Upper lobe of left lung (tissue), 6 donors: ENCODE data around the gene CST6. TPM values are rescaled to one million over a fixed set of nuclear protein-coding genes. Genes with fewer than 3 reads are reported as not detected.

Experiments
- ATAC-seq, 2 donors: fragments of 200-7000 bp; cut with Tn5 transposase; one replicate each; pipeline ENCODE4 v1.9.1; 2022; ENCODE audit warnings: mild to moderate bottlenecking in 2 of 2, moderate library complexity in 2 of 2; ENCODE audit not compliant: low FRiP score in 2 of 2
- DNase-seq, 2 donors: peaks; one replicate each; pipeline ENCODE4 v3.0.0-alpha.2; 2019 to 2020
- H3K27ac ChIP-seq, 4 donors: fragments of 200-600 bp; sonication (generic); one replicate each; pipeline ENCODE4 v1.5.1; 2016 to 2019
- H3K27me3 ChIP-seq, 4 donors: fragments of 200-600 bp; sonication (generic); one replicate each; pipeline ENCODE4 v1.5.1; 2017 to 2019
- H3K36me3 ChIP-seq, 4 donors: fragments of 200-600 bp; sonication (generic); one replicate each; pipeline ENCODE4 v1.5.1; 2016 to 2019
- H3K4me1 ChIP-seq, 4 donors: fragments of 200-600 bp; sonication (generic); one replicate each; pipeline ENCODE4 v1.5.1; 2018 to 2019
- H3K4me3 ChIP-seq, 4 donors: fragments of 200-600 bp; sonication (generic); one replicate each; pipeline ENCODE4 v1.5.1; 2017 to 2019; ENCODE audit warnings: mild to moderate bottlenecking in 2 of 4, moderate library complexity in 1 of 4
- H3K9me3 ChIP-seq, 4 donors: fragments of 200-600 bp; sonication (generic); one replicate each; pipeline ENCODE4 v1.5.1; 2018 to 2019
- EP300 ChIP-seq, 4 donors: sonication (generic); formaldehyde crosslinking; IDR thresholded peaks; one replicate each; pipeline ENCODE4 v1.5.1; 2017; ENCODE audit warnings: antibody characterized with exemption in 4 of 4, control low read depth in 2 of 4
- POLR2A ChIP-seq, 4 donors: fragments of 450-650 bp; IDR thresholded peaks; one replicate each; pipeline ENCODE4 v1.5.1; 2016 to 2017; ENCODE audit warnings: antibody characterized with exemption in 4 of 4, mild to moderate bottlenecking in 2 of 4
- POLR2AphosphoS5 ChIP-seq, 2 donors: sonication (generic); formaldehyde crosslinking; IDR thresholded peaks; one replicate each; pipeline ENCODE4 v1.5.1; 2017; ENCODE audit warnings: antibody characterized with exemption in 2 of 2
- WGBS, 2 donors: methylation state at CpG; one replicate each; pipeline ENCODE4 v1.1.5; 2017 to 2018; 5-methylcytosine and 5-hydroxymethylcytosine counted together
- total RNA-seq, 6 donors: library from RNA; depleted of rRNA in 4 of 6; stranded (reverse); fragments of >200 nt in 4 of 6; gene quantifications; one replicate each; pipeline versions ENCODE4 v1.1.0 to v1.2.1, GENCODE V29; 2016 to 2021
- TF ChIP-seq, protein P1 (sequence below), 6 experiments: fragments of 450-650 bp in 4 of 6; fragments of 200-600 bp in 2 of 6; sonication (generic) in 2 of 6; IDR thresholded peaks; one replicate each; pipeline ENCODE4 v1.5.1; 2016 to 2019; ENCODE audit warnings: antibody characterized with exemption in 6 of 6
- donor health status: DM: no; HTN: no; CAD: no; lungs with moderate emphysema.
- donor health status: DM: no; HTN: yes; CAD: no; lungs with severe emphysema.

CST6 gene, protein sequence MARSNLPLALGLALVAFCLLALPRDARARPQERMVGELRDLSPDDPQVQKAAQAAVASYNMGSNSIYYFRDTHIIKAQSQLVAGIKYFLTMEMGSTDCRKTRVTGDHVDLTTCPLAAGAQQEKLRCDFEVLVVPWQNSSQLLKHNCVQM
- 10 to 100 TPM; 12.6 to 68.1 (median 30.5) TPM for total RNA-seq

DNA sequence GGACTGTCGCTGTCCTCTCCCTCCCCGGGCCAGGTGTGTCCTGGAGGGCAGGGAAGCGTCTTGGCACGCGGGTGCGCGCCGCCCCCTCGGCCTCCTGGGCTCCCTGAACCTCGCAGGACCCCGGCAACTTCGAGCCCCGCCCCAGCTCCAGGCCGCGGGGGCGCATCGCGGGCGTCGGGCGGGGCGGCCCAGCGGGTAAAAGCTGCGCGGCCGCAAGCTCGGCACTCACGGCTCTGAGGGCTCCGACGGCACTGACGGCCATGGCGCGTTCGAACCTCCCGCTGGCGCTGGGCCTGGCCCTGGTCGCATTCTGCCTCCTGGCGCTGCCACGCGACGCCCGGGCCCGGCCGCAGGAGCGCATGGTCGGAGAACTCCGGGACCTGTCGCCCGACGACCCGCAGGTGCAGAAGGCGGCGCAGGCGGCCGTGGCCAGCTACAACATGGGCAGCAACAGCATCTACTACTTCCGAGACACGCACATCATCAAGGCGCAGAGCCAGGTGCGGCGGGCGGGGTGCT lies at the start of gene CST6:
CST6 (plus strand) TSS at position 224 of the 519 bp plus-strand sequence; CDS start at position 261, 37 bp downstream.
- H3K4me3 ChIP-seq = peak within 1 kb of the TSS in 3 of 4 donors; percentile 5 to 28 (median 24)
- H3K4me1 ChIP-seq = peaks cover 9 to 30% (median 16%) of the 10 kb centered on the region in 4 donors
- TF ChIP-seq, protein P1, sequence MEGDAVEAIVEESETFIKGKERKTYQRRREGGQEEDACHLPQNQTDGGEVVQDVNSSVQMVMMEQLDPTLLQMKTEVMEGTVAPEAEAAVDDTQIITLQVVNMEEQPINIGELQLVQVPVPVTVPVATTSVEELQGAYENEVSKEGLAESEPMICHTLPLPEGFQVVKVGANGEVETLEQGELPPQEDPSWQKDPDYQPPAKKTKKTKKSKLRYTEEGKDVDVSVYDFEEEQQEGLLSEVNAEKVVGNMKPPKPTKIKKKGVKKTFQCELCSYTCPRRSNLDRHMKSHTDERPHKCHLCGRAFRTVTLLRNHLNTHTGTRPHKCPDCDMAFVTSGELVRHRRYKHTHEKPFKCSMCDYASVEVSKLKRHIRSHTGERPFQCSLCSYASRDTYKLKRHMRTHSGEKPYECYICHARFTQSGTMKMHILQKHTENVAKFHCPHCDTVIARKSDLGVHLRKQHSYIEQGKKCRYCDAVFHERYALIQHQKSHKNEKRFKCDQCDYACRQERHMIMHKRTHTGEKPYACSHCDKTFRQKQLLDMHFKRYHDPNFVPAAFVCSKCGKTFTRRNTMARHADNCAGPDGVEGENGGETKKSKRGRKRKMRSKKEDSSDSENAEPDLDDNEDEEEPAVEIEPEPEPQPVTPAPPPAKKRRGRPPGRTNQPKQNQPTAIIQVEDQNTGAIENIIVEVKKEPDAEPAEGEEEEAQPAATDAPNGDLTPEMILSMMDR (IDR thresholded peaks at IDR 0.05) = no peak
- no peak for TF ChIP-seq POLR2AphosphoS5 (IDR thresholded peaks at IDR 0.05)
- no peak for TF ChIP-seq POLR2A (IDR thresholded peaks at IDR 0.05)
- peak in 1 of 2 donors; percentile 89 for DNase-seq
- H3K27ac ChIP-seq = peak within 1 kb of the TSS; percentile 50 to 79 (median 74)
- 10 to 16% methylated on average over 16 of the region's 61 CpGs for WGBS, 2 donors
- no peaks in the 10 kb centered on the region for H3K9me3 ChIP-seq
- H3K27me3 ChIP-seq = peaks cover 0 to 12% (median 5%) of the 10 kb centered on the region in 4 donors
- ATAC-seq = peak in 1 of 2 donors; percentile 33
- no peaks in the 10 kb centered on the region for H3K36me3 ChIP-seq

DNA sequence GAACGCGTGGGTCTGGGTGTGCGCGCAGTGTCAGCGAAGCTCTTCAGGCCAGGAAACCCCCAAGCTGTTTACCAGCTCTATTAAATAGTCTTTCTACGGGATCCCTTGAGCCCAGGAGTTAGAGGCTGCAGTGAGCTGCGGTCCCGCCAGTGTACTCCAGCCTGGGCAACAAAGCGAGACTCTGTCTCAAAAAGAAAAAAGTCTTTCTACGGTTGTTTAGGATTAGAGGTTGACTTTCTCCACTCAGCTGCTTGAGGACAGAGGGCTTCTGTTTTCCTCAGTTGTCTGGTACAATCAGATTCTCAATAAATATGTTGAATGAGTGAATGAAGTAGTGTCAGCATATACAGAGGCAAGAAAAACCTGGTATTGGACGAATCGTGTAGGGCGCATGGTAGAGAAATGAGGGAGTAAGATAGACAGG lies 49.7 kb upstream of the CST6 start:
- WGBS, 2 donors = 5 to 6% methylated on average over 8 to 13 of the region's 13 CpGs
- DNase-seq (no peak), ATAC-seq (no peak)
- Histone ChIP-seq H3K4me3 (peak overlapping the region; percentile 57 to 95 (median 85)), H3K27ac (peak overlapping the region; percentile 89 to 95 (median 92)), H3K4me1 (peaks cover 20 to 37% (median 24%) of the 10 kb centered on the region in 4 donors), H3K9me3 (no peaks in the 10 kb centered on the region), H3K36me3 (peaks cover 27 to 36% (median 32%) of the 10 kb centered on the region in 4 donors), H3K27me3 (no peaks in the 10 kb centered on the region)
- TF ChIP-seq POLR2A (IDR thresholded peaks at IDR 0.05) (no peak), POLR2AphosphoS5 (IDR thresholded peaks at IDR 0.05) (no peak), EP300 (IDR thresholded peaks at IDR 0.05) (no peak)
- TF ChIP-seq, protein P1 (IDR thresholded peaks at IDR 0.05) = no peak

DNA sequence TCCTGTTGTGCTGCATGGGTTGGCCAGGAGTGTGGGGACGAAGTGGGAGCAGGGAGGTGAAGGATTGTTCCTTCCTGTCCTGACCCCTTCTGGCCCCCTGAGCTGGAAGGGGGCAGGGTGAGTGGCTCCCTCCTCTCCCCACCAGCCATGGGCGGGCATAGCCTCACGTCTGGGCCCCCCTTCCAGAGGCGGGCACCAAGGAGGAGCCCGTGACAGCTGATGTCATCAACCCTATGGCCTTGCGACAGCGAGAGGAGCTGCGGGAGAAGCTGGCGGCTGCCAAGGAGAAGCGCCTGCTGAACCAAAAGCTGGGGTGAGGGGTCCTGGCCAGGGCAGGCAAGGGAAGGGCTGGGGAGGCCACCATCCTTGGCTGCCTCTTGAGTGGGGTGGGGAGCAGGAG lies 46.9 kb upstream of the CST6 start:
- 80 to 85% methylated on average over 5 to 10 of the region's 10 CpGs for WGBS, 2 donors
- Histone ChIP-seq H3K27me3 (no peaks in the 10 kb centered on the region), H3K9me3 (no peaks in the 10 kb centered on the region), H3K36me3 (peaks cover 35 to 63% (median 49%) of the 10 kb centered on the region in 4 donors), H3K4me1 (peaks cover 20 to 57% (median 39%) of the 10 kb centered on the region in 4 donors), H3K4me3 (no peak overlapping the region), H3K27ac (no peak overlapping the region)
- TF ChIP-seq, protein P1 (IDR thresholded peaks at IDR 0.05) = no peak
- TF ChIP-seq EP300 (IDR thresholded peaks at IDR 0.05) (no peak), POLR2AphosphoS5 (IDR thresholded peaks at IDR 0.05) (no peak), POLR2A (IDR thresholded peaks at IDR 0.05) (no peak)
- no peak for DNase-seq
- no peak for ATAC-seq

DNA sequence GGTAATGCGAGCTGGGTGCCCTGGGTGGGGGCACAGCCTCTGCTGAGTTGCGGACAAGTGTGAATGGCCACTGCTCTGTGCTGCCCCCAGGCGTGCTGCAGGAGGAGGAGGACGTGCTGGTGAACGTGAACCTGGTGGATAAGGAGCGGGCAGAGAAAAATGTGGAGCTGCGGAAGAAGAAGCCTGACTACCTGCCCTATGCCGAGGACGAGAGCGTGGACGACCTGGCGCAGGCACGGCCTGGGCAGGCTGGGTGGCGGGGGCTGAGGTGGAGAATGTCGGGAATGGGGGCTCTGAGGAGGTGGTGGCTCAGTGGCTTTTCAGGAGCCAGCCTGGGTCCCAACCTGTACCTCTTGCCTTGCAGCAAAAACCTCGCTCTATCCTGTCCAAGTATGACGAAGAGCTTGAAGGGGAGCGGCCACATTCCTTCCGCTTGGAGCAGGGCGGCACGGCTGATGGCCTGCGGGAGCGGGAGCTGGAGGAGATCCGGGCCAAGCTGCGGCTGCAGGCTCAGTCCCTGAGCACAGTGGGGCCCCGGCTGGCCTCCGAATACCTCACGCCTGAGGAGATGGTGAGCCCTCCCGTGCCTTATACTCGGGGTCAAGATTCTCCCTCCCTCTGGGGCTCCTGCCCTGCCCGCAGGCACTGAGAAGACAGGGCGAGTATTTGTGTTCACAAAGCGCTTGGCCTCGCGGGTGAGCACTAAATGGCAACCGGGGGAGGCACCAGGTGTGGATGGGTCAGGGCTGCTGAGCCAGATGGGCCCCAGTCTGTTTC lies 45.6 kb upstream of the CST6 start:
- 93 to 95% methylated on average over 21 to 36 of the region's 36 CpGs for WGBS, 2 donors
- ATAC-seq (no peak), DNase-seq (peak in 1 of 2 donors; percentile 66)
- Histone ChIP-seq H3K27me3 (no peaks in the 10 kb centered on the region), H3K4me1 (peaks cover 19 to 53% (median 37%) of the 10 kb centered on the region in 4 donors), H3K36me3 (peaks cover 35 to 69% (median 54%) of the 10 kb centered on the region in 4 donors), H3K27ac (no peak overlapping the region), H3K9me3 (no peaks in the 10 kb centered on the region), H3K4me3 (no peak overlapping the region)
- TF ChIP-seq POLR2AphosphoS5 (IDR thresholded peaks at IDR 0.05) (no peak), POLR2A (IDR thresholded peaks at IDR 0.05) (no peak)
- TF ChIP-seq, protein P1 (IDR thresholded peaks at IDR 0.05) = no peak
